NCI-H2081 (cell line): ENCODE data around the gene TMEM134.

Source experiments
- DNase-seq, 2 experiments: peaks; one replicate each; lab custom pipeline; 2025; lab: John Stamatoyannopoulos, UW

The TMEM134 gene

GRCh38 chr11:67458266-67458665 lies 10.8 kb downstream of the TMEM134 start:
- DNase-seq = no peak

GRCh38 chr11:67457453-67457852 lies 11.6 kb downstream of the TMEM134 start:
- DNase-seq = no peak

GRCh38 chr11:67456068-67456705 lies 12.9 kb downstream of the TMEM134 start:
- DNase-seq = no peak

GRCh38 chr11:67455054-67455453 lies 14.0 kb downstream of the TMEM134 start, which contains the start of gene CABP4:
Gene CABP4, plus strand, starts transcription at chr11:67455354. Its CDS starts 70 bp downstream, at chr11:67455424.
- DNase-seq = no peak

GRCh38 chr11:67453816-67454732 lies 15.0 kb downstream of the TMEM134 start:
- DNase-seq = no peak

GRCh38 chr11:67452141-67452952 lies 16.7 kb downstream of the TMEM134 start, which contains the start of gene GPR152:
Gene GPR152, minus strand, starts transcription at chr11:67452729. Its CDS starts 5 bp downstream, at chr11:67452724.
- DNase-seq = no peak

- DNase-seq = no peak
Measured at GRCh38 chr11:67451658-67451976, 17.4 kb downstream of the TMEM134 start.

- DNase-seq = no peak
Measured at GRCh38 chr11:67450796-67451657, 18.0 kb downstream of the TMEM134 start.

- no peak for DNase-seq
Measured at GRCh38 chr11:67449116-67449844, 19.8 kb downstream of the TMEM134 start.

- DNase-seq = no peak
Measured at GRCh38 chr11:67448220-67448609, 20.8 kb downstream of the TMEM134 start.

GRCh38 chr11:67445515-67445914 lies 23.5 kb downstream of the TMEM134 start:
- DNase-seq = no peak

GRCh38 chr11:67442504-67443404 lies 26.3 kb downstream of the TMEM134 start:
- no peak for DNase-seq

GRCh38 chr11:67441731-67442351 lies 27.2 kb downstream of the TMEM134 start:
- peak in 1 of 2 experiments; percentile 5 for DNase-seq

GRCh38 chr11:67441098-67441563 lies 27.9 kb downstream of the TMEM134 start:
- DNase-seq = no peak

- no peak for DNase-seq
Measured at GRCh38 chr11:67440229-67441097, 28.6 kb downstream of the TMEM134 start.

GRCh38 chr11:67439321-67440228 lies 29.5 kb downstream of the TMEM134 start:
- no peak for DNase-seq
